CD4-positive, alpha-beta memory T cell (primary cell): Measurements from ENCODE around the gene ABRACL. TPM values are rescaled to one million over a fixed set of nuclear protein-coding genes. Genes with fewer than 3 reads are reported as not detected.
"Not testable (repeated sequence)": the region's sequence is repeated elsewhere in the genome, so short reads cannot be mapped to it uniquely, and the experiment has no call there.

Experiments
- CTCF ChIA-PET: fragments of 350-600 bp; sonication (Branson Sonifier 250); formaldehyde crosslinking; loops from one replicate; lab custom pipeline; 2021; ENCODE audit warnings: inconsistent platforms; ENCODE audit not compliant: partially characterized antibody; lab: Charles Lee
- POLR2A ChIA-PET: fragments of 350-600 bp; sonication (Branson Sonifier 250); formaldehyde crosslinking; loops from one replicate; lab custom pipeline; 2021; ENCODE audit not compliant: partially characterized antibody; lab: Charles Lee
- DNase-seq, 5 donors: peaks; one replicate each; pipeline versions ENCODE4 v3.0.0 to v3.0.0-alpha.2; 2020 to 2022; ENCODE audit warnings: mixed read lengths in 1 of 5
- H3K27ac ChIP-seq: one replicate; pipeline ENCODE4 v1.7.0; 2013; ENCODE audit warnings: low read depth, low read length
- H3K27me3 ChIP-seq: 2 replicates; pipeline ENCODE4 v1.7.0; 2013; ENCODE audit warnings: mild to moderate bottlenecking, low read length, moderate library complexity; ENCODE audit not compliant: insufficient read depth
- H3K36me3 ChIP-seq: 2 replicates; pipeline ENCODE4 v1.7.0; 2013; ENCODE audit warnings: mild to moderate bottlenecking, low read length, moderate library complexity; ENCODE audit not compliant: insufficient read depth
- H3K4me1 ChIP-seq: 2 replicates; pipeline ENCODE4 v1.7.0; 2013; ENCODE audit warnings: mild to moderate bottlenecking, low read length, moderate library complexity; ENCODE audit not compliant: insufficient read depth
- H3K4me3 ChIP-seq, 2 donors: one replicate each; pipeline ENCODE4 v1.7.0; 2013; ENCODE audit warnings: low read length in 2 of 2, mild to moderate bottlenecking in 1 of 2
- H3K9me3 ChIP-seq, 2 donors: one replicate each; pipeline ENCODE4 v1.7.0; 2013; ENCODE audit warnings: low read length in 2 of 2, control low read depth in 1 of 2; ENCODE audit not compliant: control insufficient read depth in 1 of 2
- H3K27ac Mint-ChIP-seq, 7 donors: one replicate each; pipeline ENCODE4 v1.8.0; 2020 to 2021; ENCODE audit warnings: mixed read lengths in 7 of 7, mild to moderate bottlenecking in 6 of 7, inconsistent platforms in 3 of 7, moderate library complexity in 3 of 7
- H3K27me3 Mint-ChIP-seq, 2 donors: one replicate each; pipeline ENCODE4 v1.8.0; 2020 to 2021; ENCODE audit warnings: mixed read lengths in 2 of 2
- H3K36me3 Mint-ChIP-seq, 2 donors: one replicate each; pipeline ENCODE4 v1.8.0; 2020 to 2021; ENCODE audit warnings: mixed read lengths in 2 of 2, inconsistent platforms in 1 of 2, mild to moderate bottlenecking in 1 of 2
- H3K4me1 Mint-ChIP-seq, 4 donors: one replicate each; pipeline ENCODE4 v1.8.0; 2020 to 2021; ENCODE audit warnings: mixed read lengths in 4 of 4, mild to moderate bottlenecking in 1 of 4
- H3K4me3 Mint-ChIP-seq, 8 donors: one replicate each; pipeline ENCODE4 v1.8.0; 2020 to 2021; ENCODE audit warnings: mixed read lengths in 8 of 8, mild to moderate bottlenecking in 7 of 8, moderate library complexity in 6 of 8, inconsistent platforms in 3 of 8
- H3K9me3 Mint-ChIP-seq, 8 donors: one replicate each; pipeline ENCODE4 v1.8.0; 2020 to 2021; ENCODE audit warnings: mixed read lengths in 8 of 8, mild to moderate bottlenecking in 5 of 8, inconsistent platforms in 3 of 8, moderate library complexity in 1 of 8
- intact Hi-C: fragments of 100-400 bp; cut with micrococcal nuclease; formaldehyde crosslinking; loops from one replicate; pipeline ENCODE4 v1.15.1; 2023
- polyA plus RNA-seq, 2 donors: library from polyadenylated mRNA; unstranded; fragments of 300-500 nt; fragmentation: Illumina TruSeq; gene quantifications; one replicate each; pipeline ENCODE4 v1.2.3, GENCODE V29; 2021
- total RNA-seq, 2 experiments: library from RNA; stranded (reverse); gene quantifications; one replicate each; pipeline ENCODE4 v1.2.3, GENCODE V29; 2021

ABRACL gene
- total and polyA plus RNA-seq, 4 experiments from 2014 or later = 103 to 289 (median 180) TPM

GRCh38 chr6:139037490-139037889 lies 8.9 kb downstream of the ABRACL start:
- Histone ChIP-seq H3K27me3 (no peaks in the 10 kb centered on the region), H3K4me1 (peaks cover 5% of the 10 kb centered on the region), H3K9me3 (no peaks in the 10 kb centered on the region), H3K4me3 (no peak overlapping the region), H3K27ac (no peak overlapping the region), H3K36me3 (peaks cover 12% of the 10 kb centered on the region)
- Mint-ChIP-seq H3K27me3 (no peaks in the 10 kb centered on the region), H3K27ac (no peak overlapping the region), H3K4me1 (peaks cover 20 to 30% (median 27%) of the 10 kb centered on the region in 4 donors), H3K9me3 (no peaks in the 10 kb centered on the region), H3K36me3 (peaks cover 60 to 73% of the 10 kb centered on the region in 2 donors), H3K4me3 (no peak overlapping the region)
- no peak for DNase-seq
- ChIA-PET POLR2A (interaction anchor here (1.1 to 1.7 kb wide), 2 partner anchors 8 to 76 kb away, joined by 3 to 4 read pairs; partner anchors contain the start of gene ABRACL), CTCF (interaction anchor here (1.1 kb wide), 1 partner anchor 327 kb away, joined by 3 read pairs; no protein-coding TSS in a partner anchor)
- intact Hi-C loops = no loop called here

DNA sequence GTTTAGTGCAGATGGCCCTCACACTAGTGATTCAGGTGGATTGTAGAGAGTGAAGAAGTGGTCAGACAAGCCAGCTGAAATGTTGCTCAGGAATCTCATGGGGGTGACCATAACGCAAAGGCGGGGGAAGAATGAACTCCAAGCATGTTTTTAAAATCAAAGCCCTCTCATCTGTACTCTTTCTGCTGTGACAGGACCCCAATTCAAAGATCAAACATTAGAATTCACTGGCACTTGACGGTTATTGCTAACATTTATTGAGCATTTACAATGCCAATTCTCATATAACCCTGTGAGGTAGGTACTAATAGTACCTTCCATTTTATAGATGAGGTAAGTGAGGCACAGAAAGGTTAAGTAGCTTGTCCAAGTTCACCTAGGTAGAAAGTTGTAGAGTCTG lies 15.7 kb downstream of the ABRACL start:
- intact Hi-C loops = no loop called here
- no peak overlapping the region for H3K4me3 Mint-ChIP-seq
- Histone ChIP-seq H3K27ac (no peak overlapping the region), H3K4me1 (no peaks in the 10 kb centered on the region), H3K4me3 (no peak overlapping the region), H3K36me3 (peaks cover 4% of the 10 kb centered on the region), H3K27me3 (no peaks in the 10 kb centered on the region), H3K9me3 (no peaks in the 10 kb centered on the region)
- H3K27me3 Mint-ChIP-seq = no peaks in the 10 kb centered on the region
- ChIA-PET POLR2A (no interaction called here), CTCF (interaction anchor here (0.6 kb wide), 1 partner anchor 152 kb away, joined by 4 read pairs; no protein-coding TSS in a partner anchor)
- H3K9me3 Mint-ChIP-seq = peaks cover 0 to 6% (median 0%) of the 10 kb centered on the region in 8 donors
- peaks cover 4 to 10% (median 7%) of the 10 kb centered on the region in 4 donors for H3K4me1 Mint-ChIP-seq
- H3K27ac Mint-ChIP-seq = peak overlapping the region in 1 of 7 donors; percentile 38
- H3K36me3 Mint-ChIP-seq = peaks cover 39 to 44% of the 10 kb centered on the region in 2 donors
- DNase-seq = no peak

- H3K27ac Mint-ChIP-seq = no peak overlapping the region
- peaks cover 0 to 7% (median 4%) of the 10 kb centered on the region in 4 donors for H3K4me1 Mint-ChIP-seq
- H3K27ac ChIP-seq = no peak overlapping the region
- no peak overlapping the region for H3K4me3 Mint-ChIP-seq
- POLR2A ChIA-PET = interaction anchor here (1.7 kb wide), 1 partner anchor 18 kb away, joined by 5 read pairs; no protein-coding TSS in a partner anchor
- peaks cover 0 to 6% (median 0%) of the 10 kb centered on the region in 8 donors for H3K9me3 Mint-ChIP-seq
- H3K36me3 Mint-ChIP-seq = peaks cover 14% of the 10 kb centered on the region in 2 donors
- no peaks in the 10 kb centered on the region for H3K27me3 ChIP-seq
- H3K4me1 ChIP-seq = no peaks in the 10 kb centered on the region
- DNase-seq = no peak
- no peak overlapping the region for H3K4me3 ChIP-seq
- intact Hi-C loops = no loop called here
- H3K36me3 ChIP-seq = no peaks in the 10 kb centered on the region
- CTCF ChIA-PET = no interaction called here
- no peaks in the 10 kb centered on the region for H3K9me3 ChIP-seq
- peaks cover 0 to 1% of the 10 kb centered on the region in 2 donors for H3K27me3 Mint-ChIP-seq
Measured at GRCh38 chr6:139047677-139048076, 19.1 kb downstream of the ABRACL start.

GRCh38 chr6:139048912-139049311 lies 20.4 kb downstream of the ABRACL start:
- intact Hi-C loops = not testable (repeated sequence)

GRCh38 chr6:139050131-139050769 lies 21.7 kb downstream of the ABRACL start:
- H3K27me3 ChIP-seq, H3K4me1 Mint-ChIP-seq, DNase-seq, H3K9me3 ChIP-seq, H3K36me3 Mint-ChIP-seq, H3K4me3 Mint-ChIP-seq, H3K4me1 ChIP-seq, H3K4me3 ChIP-seq, POLR2A ChIA-PET, H3K27me3 Mint-ChIP-seq, H3K27ac Mint-ChIP-seq, intact Hi-C loops, H3K27ac ChIP-seq, H3K36me3 ChIP-seq, H3K9me3 Mint-ChIP-seq: not testable (repeated sequence)
- CTCF ChIA-PET = interaction anchor here (0.6 to 1.9 kb wide), 2 partner anchors 11 to 25 kb away, joined by 3 to 4 read pairs; no protein-coding TSS in a partner anchor

More at GRCh38 chr6:139048912-139049311, 20.4 kb downstream of the ABRACL start:
- not testable (repeated sequence) for H3K27ac ChIP-seq, H3K27me3 ChIP-seq, H3K36me3 ChIP-seq, H3K9me3 Mint-ChIP-seq, H3K9me3 ChIP-seq, H3K4me3 Mint-ChIP-seq, H3K36me3 Mint-ChIP-seq, DNase-seq, H3K4me1 ChIP-seq, H3K4me1 Mint-ChIP-seq, H3K27me3 Mint-ChIP-seq, H3K4me3 ChIP-seq
- POLR2A ChIA-PET = interaction anchor here (1.7 kb wide), 1 partner anchor 20 kb away, joined by 5 read pairs; no protein-coding TSS in a partner anchor
- peak overlapping the region in 2 of 7 donors; percentile 3 to 15 for H3K27ac Mint-ChIP-seq
- CTCF ChIA-PET = interaction anchor here (1.9 kb wide), 1 partner anchor 9 kb away, joined by 4 read pairs; no protein-coding TSS in a partner anchor

DNA sequence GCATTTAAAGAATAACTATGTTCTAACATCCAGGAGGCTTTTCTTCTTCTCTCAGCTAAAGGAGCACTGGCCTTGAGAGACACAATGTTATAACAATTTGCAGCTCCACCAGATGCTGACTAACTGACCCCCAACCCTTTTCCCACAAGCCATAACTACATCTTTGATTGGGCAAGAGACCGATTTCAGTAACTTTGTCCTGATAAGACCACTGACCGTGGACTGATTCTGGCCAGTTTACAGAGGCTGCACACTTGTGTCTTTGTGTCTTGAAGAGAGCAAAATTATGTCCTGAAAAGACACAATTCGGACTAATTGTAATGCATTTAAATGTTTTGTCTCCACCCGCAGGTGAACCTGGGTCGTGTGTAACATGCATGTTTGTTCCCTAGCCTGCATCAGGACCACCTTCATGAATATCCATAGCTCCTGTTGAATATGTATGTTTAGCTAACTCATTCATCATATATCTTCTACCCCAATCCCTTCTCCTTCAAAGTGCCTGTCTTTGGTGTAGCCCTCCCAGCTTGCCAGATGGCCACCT lies 22.3 kb downstream of the ABRACL start:
- Histone ChIP-seq H3K4me1 (no peaks in the 10 kb centered on the region), H3K4me3 (no peak overlapping the region), H3K36me3 (no peaks in the 10 kb centered on the region), H3K27me3 (no peaks in the 10 kb centered on the region), H3K9me3 (no peaks in the 10 kb centered on the region), H3K27ac (no peak overlapping the region)
- no peak for DNase-seq
- no peaks in the 10 kb centered on the region for H3K36me3 Mint-ChIP-seq
- H3K27me3 Mint-ChIP-seq = peaks cover 0 to 1% of the 10 kb centered on the region in 2 donors
- no peak overlapping the region for H3K27ac Mint-ChIP-seq
- ChIA-PET POLR2A (no interaction called here), CTCF (interaction anchor here (0.9 kb wide), 2 partner anchors 62 to 234 kb away, joined by 3 read pairs; no protein-coding TSS in a partner anchor)
- peaks cover 0 to 3% (median 0%) of the 10 kb centered on the region in 8 donors for H3K9me3 Mint-ChIP-seq
- no peak overlapping the region for H3K4me3 Mint-ChIP-seq
- intact Hi-C loops = loop anchor here (1.0 kb wide), 1 partner anchor 235 kb away; no protein-coding TSS in a partner anchor
- H3K4me1 Mint-ChIP-seq = peaks cover 0 to 2% (median under 1%) of the 10 kb centered on the region in 4 donors
